Measurements from ENCODE around the gene KLHL11. TPM values are rescaled to one million over a fixed set of nuclear protein-coding genes. Genes with fewer than 3 reads are reported as not detected.
A peak's percentile ranks its signal among the peaks of the same experiment; 100 is the strongest.

The KLHL11 gene
- total RNA-seq, 1 experiment from 2014 or later, result 16.8 TPM

GRCh38 chr17:41810659-41811548, 54.3 kb downstream of the KLHL11 start:
- no peak overlapping the region for H3K23ac ChIP-seq (ENCODE audit: insufficient read length, low read depth, low read length)
- H3K9me3 Mint-ChIP-seq, result peaks cover 0 to 10% of the 10 kb centered on the region in 2 experiments; a peak in 3 of 5 replicates
- no peak overlapping the region for H3K18ac ChIP-seq (ENCODE audit: insufficient read length, low read depth, low read length)
- H2BK12ac ChIP-seq (ENCODE audit: insufficient read length, low read depth, low read length), result no peak overlapping the region
- H2AFZ ChIP-seq (ENCODE audit: low read length), result no peak overlapping the region
- H2AK5ac ChIP-seq (ENCODE audit: insufficient read length, low read length), result no peak overlapping the region
- H3K4me1 ChIP-seq (ENCODE audit: insufficient read depth, low read length), result peaks cover 4% of the 10 kb centered on the region; the same call in 1 of the 2 replicates
- H2BK15ac ChIP-seq (ENCODE audit: low read depth, low read length), result no peak overlapping the region
- H3K23me2 ChIP-seq (ENCODE audit: insufficient read length, low read depth, low read length, poor library complexity, severe bottlenecking), result peaks cover 16% of the 10 kb centered on the region
- peak; percentile 49 for DNase-seq
- WGBS (ENCODE audit: extremely low coverage, insufficient read length, low lambda C conversion rate), result no CpG with 5 or more reads among the region's 58 CpGs
- H2BK20ac ChIP-seq (ENCODE audit: low read depth, low read length, poor library complexity, severe bottlenecking), result no peak overlapping the region
- H3K4ac ChIP-seq (ENCODE audit: low read depth, low read length), result no peak overlapping the region
- H4K5ac ChIP-seq (ENCODE audit: insufficient read length, low read depth, low read length), result no peak overlapping the region
- H3K4me1 Mint-ChIP-seq, result peaks cover 23 to 24% of the 10 kb centered on the region in 2 experiments
- peaks cover 25 to 27% (median 26%) of the 10 kb centered on the region in 3 experiments for H3K36me3 Mint-ChIP-seq (ENCODE audit: insufficient read depth in 1 of 3, low read depth in 3 of 3)
- no peak overlapping the region for H3K9ac ChIP-seq (ENCODE audit: extremely low read depth, insufficient read length, low read length)
- H3K27ac Mint-ChIP-seq, result no peak overlapping the region; a peak in 2 of 7 replicates
- no peak overlapping the region for H2BK120ac ChIP-seq (ENCODE audit: low read depth, low read length, poor library complexity, severe bottlenecking)
- H3K9me3 ChIP-seq (ENCODE audit: control insufficient read depth, low read depth, low read length), result no peaks in the 10 kb centered on the region
- peak overlapping the region; percentile 76 for H3K4me2 ChIP-seq (ENCODE audit: insufficient read depth, insufficient read length, low read length)
- H3K27me3 ChIP-seq (ENCODE audit: insufficient read depth, low read length), result no peaks in the 10 kb centered on the region
- H3K27ac ChIP-seq (ENCODE audit: insufficient read length, low read depth, low read length), result no peak overlapping the region
- peaks cover 2% of the 10 kb centered on the region for H3K79me1 ChIP-seq (ENCODE audit: insufficient read depth, low read depth, low read length, poor library complexity, severe bottlenecking)
- no peak overlapping the region for H3T11ph ChIP-seq (ENCODE audit: low read length)
- no peak overlapping the region for H4K8ac ChIP-seq (replicated peaks; ENCODE audit: insufficient read length, low read depth, low read length)
- peaks cover 11% of the 10 kb centered on the region for H3K27me3 Mint-ChIP-seq (ENCODE audit: low read depth)
- H3K14ac ChIP-seq (ENCODE audit: insufficient read depth, low read length), result 0 out of 2 replicates have a peak overlapping the region, but pooled peaks have one; percentile 1
- H3K4me3 Mint-ChIP-seq, result peak overlapping the region; percentile 91 to 99
- no peak for TF ChIP-seq CTCF (conservative IDR thresholded peaks at IDR 0.05)
- no peak overlapping the region for H2BK5ac ChIP-seq (ENCODE audit: insufficient read length, low read length)
- no peak overlapping the region for H4K91ac ChIP-seq (ENCODE audit: insufficient read length, low read depth, low read length)
- peaks cover 14% of the 10 kb centered on the region; the same call in 1 of the 2 replicates for H3K79me2 ChIP-seq (ENCODE audit: insufficient read depth, low read length)
- H4K20me1 ChIP-seq (ENCODE audit: control insufficient read depth, insufficient read depth, insufficient read length), result no peaks in the 10 kb centered on the region
- no peak overlapping the region for H3K56ac ChIP-seq (ENCODE audit: insufficient read length, low read depth, low read length)
